HG03565 (cell line): ENCODE measurements around the gene BCAS1.

ENCODE experiments used
- ATAC-seq: cut with Tn5 transposase; IDR thresholded peaks from one replicate; pipeline ENCODE4 v1.9.1; 2021; ENCODE audit warnings: mild to moderate bottlenecking, moderate library complexity; ENCODE audit not compliant: unreplicated experiment

The BCAS1 gene

DNA sequence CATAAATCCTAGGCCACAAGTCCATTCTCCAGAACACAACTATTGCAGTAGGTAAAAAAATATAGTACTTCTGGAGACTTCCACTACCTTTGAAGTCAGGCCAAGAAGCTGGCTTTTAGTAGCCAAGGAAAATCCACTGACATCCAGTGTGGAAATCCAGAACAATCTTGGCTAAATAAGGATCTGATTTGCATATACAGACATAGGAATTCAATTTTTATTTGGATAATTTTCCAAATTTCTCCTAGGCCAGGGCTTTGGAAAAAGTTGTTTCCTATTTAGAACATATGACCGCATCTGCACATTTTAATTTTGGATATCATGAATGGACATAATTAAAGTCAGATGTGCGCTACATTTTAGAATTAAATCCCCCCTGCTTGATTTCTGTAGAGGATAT, 100.2 kb downstream of the BCAS1 start:
- ATAC-seq = no peak

DNA sequence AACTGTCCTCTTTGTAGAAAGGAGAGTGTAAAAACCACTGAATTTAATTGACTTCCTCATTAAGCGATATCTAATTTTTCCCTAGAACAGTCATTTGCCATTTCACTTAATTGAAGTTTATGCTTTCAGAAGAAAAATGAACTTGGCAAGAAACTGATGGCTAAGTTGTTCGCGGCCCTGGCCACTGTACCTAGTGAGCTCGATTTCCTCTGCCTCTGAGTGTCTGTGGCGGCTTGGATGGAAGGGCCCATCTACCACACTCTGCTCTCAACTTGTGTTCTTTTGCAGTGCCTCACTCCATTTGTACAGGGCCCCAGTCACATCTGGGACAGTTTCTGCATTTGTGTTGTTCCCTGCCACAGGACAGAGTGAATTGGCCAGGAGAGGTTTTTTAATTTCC, 102.9 kb downstream of the BCAS1 start:
- ATAC-seq = no peak

DNA sequence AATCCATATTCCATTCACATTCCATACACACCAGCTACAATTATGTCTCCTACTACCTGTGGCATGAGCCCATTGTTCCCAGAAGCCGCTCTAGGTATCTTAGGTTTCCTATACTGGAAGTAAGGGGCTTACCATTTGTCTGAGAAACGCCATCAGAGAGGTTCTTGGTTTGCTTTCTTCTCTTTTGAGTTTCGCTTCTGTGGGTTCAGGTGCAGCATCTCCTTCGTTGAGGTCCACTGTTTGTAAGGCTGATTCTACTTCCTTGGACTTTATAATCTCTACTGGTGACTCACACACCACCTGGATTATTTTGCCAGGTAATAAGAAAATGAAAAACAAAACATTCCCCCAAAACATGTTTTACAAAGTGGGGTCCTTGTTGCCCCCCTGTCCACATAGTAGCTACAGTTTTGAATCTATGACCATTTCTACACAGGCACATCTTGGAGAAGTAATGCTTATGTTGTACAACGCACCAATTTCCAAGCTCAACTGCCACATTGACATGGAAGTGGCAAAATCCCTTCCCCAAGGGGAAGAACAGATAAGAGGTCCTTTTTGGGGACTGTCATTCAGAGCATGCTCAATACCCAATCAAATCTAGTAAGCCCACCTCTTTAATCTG, 103.5 kb downstream of the BCAS1 start:
- no peak for ATAC-seq

DNA sequence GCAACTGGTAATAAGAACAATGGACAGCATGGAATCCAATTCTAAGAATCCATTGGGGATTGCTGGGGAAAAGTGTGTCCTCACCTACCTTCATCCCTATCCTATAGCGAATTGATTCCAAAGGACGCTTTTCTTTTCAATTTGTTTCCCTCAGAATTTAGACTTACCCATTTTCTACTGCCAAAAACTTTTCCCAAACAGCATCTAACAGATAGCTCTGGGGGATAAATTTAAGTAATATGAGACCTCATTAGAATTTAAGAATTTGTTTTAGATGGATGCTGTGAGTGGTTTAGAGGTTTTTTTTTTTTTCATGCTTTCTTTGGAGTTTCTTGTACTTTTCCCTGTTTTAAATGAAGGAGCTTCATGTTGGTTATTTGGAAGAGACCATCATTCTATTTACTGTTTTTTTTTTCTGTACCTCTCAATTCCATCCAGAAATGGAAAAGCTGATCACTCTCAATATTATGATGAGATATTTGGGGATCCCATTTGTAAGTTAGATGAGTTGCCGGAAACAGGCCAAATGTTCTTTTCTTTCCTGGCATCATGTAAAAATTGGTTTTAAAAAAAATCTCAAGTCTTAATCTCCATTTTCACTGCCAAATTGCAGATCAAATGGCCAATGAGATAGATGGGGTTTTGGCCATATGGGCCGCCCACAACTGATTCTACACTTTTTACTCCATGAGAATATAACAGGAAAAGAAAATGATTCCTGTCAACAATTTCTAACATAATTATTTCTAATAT, 105.7 kb downstream of the BCAS1 start:
- ATAC-seq = no peak

DNA sequence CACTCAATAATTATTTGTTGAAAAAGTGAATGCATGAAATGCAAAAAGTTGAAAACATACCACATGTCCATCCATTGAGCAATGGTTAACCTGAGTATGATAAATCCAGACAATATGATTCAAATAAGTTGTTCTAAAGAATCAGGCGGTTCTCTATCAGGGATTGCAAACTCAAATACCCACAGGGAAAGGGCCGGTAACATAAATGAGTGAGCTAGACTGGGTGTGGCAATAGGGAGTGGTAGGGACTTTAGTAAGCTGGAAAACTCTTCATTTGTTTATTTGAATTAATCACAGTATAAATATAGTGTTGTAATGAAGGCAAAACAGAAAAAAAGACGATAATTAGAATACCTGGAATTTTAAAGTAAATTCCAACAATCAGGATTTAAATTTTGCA, 106.3 kb downstream of the BCAS1 start:
- no peak for ATAC-seq

DNA sequence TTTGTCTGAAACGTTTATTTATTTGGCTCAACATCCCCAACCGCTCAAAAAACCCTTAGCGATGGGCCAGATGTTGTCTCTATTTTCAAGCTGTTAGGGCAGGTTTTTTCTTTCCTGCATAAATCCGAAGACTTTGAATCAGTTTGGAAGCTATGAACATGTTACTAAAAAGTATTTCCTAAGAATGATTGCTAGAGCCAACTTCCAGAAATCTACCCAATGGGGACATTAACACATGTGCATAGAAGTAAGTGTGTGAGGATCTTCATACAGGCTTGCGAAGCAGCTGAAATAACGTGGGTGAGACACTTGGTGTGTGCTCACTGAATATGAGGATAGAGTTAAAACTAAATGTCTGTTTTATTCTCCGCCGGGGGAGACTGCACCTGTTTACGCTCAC, 106.8 kb downstream of the BCAS1 start:
- no peak for ATAC-seq

DNA sequence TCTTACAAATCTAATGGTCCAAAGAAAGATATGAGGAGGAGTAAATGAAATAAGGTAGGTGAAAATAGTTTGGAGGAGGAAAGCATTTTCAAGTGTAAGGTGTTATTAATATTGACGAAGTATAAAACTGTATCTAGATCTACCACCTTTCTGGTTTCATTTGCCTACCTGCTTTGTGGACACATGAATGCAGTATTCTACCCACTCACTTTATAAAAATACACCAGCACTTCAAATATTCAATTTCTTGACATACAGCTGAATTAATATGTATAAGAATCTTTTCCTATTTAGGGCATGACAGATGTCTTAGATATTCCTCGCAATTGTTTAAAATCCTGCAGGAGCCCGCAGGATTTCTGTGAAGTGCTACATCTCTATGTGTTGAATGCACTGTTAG, 108.0 kb downstream of the BCAS1 start:
- ATAC-seq = no peak

DNA sequence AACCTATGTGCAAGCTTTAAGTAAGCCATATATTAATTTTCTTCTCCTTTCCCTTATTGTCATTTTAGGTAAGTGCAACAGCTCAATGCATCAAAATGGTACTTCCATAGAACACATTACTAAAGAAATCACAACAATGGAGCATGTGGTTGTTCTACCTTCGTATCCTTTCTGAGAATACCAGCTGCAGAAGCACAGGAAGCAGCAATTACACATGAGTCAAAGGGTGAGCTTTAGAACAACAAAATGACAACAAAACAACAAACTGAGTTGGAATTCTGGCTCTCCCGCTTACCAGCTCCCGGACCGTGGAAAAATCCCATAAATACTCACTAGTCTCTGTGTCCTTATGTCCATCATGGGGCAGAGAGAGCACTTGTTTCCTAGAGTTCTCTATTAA, 108.9 kb downstream of the BCAS1 start:
- no peak for ATAC-seq

DNA sequence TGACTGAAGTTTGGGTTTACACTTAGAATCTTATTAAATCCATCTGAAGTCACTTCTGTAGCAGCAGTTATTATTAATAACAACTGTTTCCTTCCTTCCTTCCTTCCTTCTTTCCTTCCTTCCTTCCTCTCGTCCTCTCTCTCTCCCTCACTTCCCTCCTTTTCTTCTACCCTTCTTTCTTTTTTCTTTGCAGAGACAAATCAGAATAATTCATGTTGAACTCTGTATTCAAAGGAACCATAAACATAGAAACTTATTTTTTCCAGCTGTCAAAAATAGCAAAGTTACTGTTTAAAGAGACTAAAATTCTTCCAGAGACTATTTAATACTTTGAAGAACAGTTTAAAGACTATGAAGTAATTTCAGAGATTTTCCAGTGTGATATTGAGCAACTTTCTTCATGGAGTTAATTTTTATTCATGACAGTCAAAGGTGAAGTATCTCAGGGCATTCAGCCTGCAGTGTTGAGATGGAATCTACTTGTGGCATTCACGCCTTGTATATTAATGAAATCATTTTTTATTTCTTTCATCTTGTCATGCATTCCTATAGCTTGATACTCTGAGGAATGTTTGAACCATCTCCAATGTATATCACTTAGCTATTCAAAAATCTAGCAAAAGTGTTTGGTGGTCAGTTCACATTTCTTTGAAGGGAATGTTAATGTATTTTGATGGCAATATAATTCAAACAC, 109.7 kb downstream of the BCAS1 start:
- no peak for ATAC-seq

DNA sequence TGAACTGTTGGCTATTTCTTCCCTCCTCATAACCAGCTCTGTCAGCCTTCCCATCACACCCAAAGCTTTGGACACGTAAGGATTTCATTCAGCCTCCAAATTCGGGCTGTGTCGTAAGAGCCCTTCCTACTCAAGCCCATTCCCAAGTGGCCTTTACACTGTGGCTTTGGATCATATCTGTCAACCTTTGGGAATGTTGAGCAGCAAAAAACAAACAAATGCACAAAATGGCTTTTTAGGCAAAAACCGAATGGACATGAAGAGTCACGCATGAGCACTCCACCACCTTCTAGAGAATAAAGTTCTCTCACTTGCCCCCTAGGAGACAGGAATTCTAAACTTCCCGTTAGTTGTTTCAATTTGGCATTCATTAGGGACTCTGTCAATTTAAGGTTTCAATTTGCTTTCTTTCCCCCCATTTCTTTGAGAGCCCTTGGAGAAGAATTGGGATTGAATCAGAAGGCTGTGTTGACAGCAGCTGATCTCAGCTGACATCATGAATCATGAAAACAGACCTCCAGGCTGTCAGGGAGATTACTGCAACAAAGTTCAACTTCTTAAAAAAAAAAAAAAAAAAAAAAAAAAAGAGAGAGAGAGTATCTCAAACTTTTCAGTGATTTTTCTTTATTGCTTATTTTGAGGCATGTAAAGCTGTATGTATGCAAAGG, 110.3 kb downstream of the BCAS1 start:
- ATAC-seq = no peak

DNA sequence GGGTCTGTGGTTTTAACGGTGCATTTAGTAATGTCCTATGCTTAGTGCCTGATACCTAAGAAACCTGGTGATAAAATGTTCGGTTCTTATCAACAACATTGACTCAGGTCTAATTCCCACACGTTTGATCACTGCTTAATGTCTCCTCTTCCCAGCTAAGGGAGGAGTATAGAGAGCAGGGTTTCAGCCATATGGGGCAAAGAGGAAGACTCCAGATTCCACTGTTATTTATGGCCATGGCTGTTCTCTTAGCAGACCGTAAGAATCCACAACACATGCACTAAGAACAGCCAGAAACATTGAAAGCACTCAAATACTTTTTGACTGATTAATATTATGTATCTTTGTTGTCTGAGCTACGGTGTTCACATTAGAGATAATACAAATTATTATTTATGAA, 112.1 kb downstream of the BCAS1 start:
- no peak for ATAC-seq

DNA sequence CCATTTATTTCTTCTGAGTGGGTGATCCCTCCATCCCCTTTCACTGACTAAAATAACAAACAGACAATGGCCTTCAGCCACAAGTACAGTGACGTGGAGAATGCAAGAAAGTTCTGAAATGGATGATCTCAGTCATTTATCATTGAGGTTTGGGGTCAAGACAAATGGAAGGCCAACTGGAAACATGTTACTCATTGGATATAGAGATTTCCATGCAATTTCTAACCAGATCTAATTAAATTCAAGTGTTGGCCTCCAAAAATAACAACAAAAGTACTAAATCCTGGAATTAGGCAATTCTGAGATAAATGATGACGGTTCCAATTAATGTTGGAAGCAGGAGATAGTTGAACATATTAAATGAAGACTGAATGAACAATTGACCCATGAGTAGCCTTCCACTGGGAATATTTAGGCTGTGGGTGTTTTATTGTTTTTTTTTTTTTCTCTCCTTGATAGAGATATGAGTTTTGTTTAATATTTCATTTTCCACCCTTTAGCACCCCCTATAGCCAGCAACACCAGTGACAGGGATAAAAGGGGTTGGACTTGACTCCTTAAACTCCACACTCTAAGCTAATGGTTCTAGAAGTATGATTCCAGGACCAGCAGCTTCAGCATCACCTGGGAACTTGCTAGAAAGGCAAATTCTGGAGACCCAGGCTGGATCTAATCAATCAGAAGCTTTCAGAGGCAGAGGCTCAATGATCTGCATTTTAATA, 112.8 kb downstream of the BCAS1 start:
- ATAC-seq = no peak

DNA sequence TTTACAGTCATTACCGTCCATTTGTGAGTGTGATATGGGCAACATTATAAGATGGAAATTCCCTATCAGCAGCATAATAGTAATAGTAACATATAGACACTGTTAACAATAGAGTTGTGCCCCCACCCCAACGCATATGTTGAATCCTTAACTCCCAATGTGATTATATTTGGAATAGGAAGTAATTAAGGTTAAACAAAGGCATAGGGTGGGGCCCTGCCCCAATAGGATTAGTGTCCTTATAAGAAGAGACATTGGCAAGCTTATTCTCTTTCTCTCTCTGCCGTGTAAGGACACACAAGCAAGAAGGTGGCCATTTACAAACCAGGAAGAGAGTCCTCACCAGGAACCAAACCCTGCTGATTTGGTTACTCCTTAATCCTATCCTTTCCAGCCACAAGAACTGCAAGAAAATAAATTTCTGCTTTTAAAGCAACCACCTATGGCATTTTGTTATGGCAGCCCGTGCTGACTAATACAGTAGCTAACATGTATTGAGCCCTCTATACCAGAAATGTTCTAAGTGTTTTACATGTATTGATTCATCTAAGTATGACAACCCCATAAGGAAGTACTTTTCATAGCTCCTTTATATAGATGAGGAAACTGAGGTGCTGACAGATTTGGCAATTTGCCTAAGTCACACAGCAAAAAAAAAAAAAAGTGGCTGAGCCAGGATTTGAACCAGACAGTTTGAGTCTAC, 114.2 kb downstream of the BCAS1 start:
- no peak for ATAC-seq

DNA sequence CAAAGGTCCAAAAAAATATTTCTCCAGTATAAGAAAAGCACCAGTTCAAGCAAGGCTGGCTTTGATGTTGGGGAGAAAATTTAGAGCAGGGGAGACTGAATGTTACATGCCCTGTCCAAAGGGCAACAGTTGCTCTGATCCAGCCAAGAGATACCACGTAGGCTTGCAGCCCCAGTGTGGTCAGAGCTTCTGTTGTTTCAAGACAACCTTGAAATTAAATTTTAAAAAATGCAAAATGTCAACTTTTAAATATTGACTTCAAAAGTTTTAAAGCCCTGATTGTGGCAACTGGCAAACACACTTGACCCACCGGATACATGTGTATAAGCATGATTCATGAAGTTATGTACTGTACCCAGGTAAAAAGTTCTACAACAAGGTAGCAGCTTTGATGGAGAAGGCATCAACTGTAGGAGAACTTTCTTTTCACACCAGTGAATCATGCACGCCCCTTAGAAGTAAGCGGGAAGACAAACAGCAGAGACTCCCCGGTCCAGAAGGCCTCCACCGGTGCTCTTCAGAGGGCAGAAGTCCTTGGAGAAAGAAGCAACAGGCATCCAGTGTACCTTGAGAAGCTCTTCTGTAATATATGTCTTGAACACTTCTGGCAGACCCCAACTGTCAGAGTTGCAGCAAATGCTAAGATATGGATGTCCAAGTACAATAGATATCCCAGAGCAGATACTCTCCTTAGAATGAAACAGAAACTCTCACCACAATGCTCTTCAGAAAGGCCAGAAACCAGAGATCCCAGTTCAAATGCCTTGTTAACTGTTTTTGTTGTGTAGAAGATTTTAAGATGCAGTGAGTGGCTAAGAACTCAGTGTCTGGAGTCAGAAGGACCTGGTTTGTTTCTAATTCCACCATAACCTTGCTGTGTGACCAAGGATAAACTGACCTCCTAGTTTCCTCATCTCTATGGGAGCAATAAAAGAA, 115.4 kb downstream of the BCAS1 start:
- ATAC-seq = no peak

DNA sequence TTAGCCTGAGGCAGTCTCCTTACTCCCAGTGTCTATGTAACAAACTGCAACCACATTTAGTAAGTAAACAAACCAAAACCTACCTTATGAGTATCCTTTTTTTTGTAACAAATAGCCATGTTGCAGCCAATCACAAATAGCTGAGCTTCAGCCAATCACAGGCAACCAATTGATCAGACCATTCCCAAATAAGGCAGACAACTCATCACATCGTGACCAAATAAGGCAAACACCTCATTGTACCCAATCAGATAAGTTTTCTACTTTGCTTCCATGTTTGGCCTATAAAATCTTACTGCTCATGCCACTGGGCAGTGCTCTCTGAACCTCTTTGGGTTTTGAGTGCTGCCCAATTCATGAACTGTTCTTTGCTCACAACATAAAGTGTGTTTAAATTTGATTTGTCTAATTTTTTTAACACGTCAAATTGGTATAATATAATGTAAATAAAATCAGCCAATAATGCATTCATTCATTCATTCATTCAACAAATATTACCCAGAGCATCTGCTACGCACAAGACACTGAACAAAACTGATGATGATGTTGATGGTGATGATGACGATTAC, 117.8 kb downstream of the BCAS1 start:
- no peak for ATAC-seq

DNA sequence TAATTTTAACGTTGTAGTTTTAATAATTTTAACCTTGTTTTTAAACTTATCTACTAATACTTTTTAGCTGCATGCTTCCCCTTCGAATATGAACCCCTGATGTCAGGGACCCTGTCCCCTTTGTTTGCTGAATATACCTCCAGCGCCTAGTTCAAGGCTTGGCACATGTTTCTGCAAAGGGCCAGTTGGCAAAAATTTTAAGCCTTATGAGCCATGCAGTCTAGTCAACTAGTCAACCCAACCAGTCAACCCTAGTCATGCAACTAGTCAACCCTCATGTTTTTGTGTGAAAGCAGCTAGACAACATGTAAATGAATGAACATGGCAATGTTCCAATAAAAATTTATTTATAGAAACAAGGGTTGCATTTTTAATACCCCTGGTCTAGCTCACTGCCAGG, 119.8 kb downstream of the BCAS1 start:
- no peak for ATAC-seq

DNA sequence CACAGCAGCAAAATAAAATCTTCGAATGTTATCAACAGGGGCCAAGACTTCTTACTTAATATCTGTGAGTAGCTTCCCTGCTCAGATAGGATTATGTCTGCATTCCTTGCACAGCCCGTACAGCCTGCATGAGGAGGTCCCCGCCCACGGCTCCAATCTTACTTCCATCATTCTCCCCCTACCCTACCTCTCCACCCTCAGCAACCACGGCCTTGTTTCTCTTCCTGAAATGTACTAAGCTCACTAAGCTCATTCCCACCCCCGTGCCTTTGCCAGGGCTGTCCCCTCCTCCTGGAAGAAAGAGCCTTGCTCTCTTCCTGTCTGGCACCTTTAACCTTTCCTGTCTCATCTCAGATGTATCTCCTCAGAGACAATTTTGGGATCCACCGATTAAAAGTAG, 120.4 kb downstream of the BCAS1 start:
- no peak for ATAC-seq

DNA sequence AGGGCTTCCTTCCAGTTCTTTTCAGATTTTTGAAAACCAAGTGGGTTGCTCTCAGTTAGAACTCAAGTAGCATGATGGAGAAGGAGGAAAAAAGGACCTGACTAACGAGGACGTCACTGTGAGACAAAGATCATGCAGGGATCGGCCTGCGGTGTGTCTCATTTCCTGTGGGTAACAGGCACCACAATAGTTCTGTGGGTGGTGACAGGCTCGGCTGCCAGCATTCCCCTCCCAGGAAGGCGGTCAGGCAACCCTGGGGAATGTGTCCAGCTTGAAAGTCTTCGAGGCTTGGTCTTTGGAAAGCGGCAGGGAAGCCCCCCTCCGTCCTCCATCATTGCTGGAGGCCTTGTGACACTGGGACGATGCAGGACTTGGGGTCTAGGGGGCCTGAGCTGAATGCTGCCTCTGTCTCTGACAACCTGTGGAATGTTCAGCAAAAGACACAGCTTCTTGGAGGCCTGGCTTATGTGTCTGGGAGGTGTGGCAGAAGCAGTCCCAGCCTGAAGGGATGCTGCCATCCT, 121.0 kb downstream of the BCAS1 start:
- ATAC-seq = peak; percentile 91
